Hindlimb muscle (tissue), 1 donor: ENCODE measurements around the gene GLT8D1. TPM values are rescaled to one million over a fixed set of nuclear protein-coding genes. Genes with fewer than 3 reads are reported as not detected.
A peak's percentile ranks its signal among the peaks of the same experiment; 100 is the strongest.

Experiments
- DNase-seq: peaks from one replicate; pipeline ENCODE4 v3.0.0-alpha.2; 2013
- polyA plus RNA-seq: library from polyadenylated mRNA; unstranded; fragments of 120-200 nt; gene quantifications from one replicate; pipeline ENCODE4 v1.2.1, GENCODE V29; 2013; ENCODE audit not compliant: insufficient read length

Gene GLT8D1
- polyA plus RNA-seq, 1 donor, result 54.8 TPM

- DNase-seq, result no peak
Measured at GRCh38 chr3:52712291-52713212, 7.0 kb upstream of the GLT8D1 start.

GRCh38 chr3:52710512-52710911 is 4.9 kb upstream of the GLT8D1 start:
- no peak for DNase-seq

GRCh38 chr3:52707585-52707984 is 2.0 kb upstream of the GLT8D1 start:
- no peak for DNase-seq

GRCh38 chr3:52705438-52705687 is 228 bp downstream of the GLT8D1 start:
- no peak for DNase-seq

- peak; percentile 50 for DNase-seq
Measured at GRCh38 chr3:52704611-52705437, 767 bp downstream of the GLT8D1 start.

- no peak for DNase-seq
Measured at GRCh38 chr3:52703341-52703740, 2.2 kb downstream of the GLT8D1 start.

- DNase-seq, result no peak
Measured at GRCh38 chr3:52697632-52697965, 8.0 kb downstream of the GLT8D1 start.

GRCh38 chr3:52696830-52697631 is 8.6 kb downstream of the GLT8D1 start:
- DNase-seq, result no peak

GRCh38 chr3:52695798-52696671 is 9.6 kb downstream of the GLT8D1 start:
- DNase-seq, result no peak

GRCh38 chr3:52694528-52695189 is 10.9 kb downstream of the GLT8D1 start:
- no peak for DNase-seq

GRCh38 chr3:52693071-52693470 is 12.5 kb downstream of the GLT8D1 start:
- DNase-seq, result no peak

- DNase-seq, result no peak
Measured at GRCh38 chr3:52690560-52690959, 15.0 kb downstream of the GLT8D1 start.

GRCh38 chr3:52689151-52689550 is 16.4 kb downstream of the GLT8D1 start:
- DNase-seq, result no peak

- no peak for DNase-seq
Measured at GRCh38 chr3:52688266-52688665, 17.3 kb downstream of the GLT8D1 start.

GRCh38 chr3:52685709-52686691 is 19.6 kb downstream of the GLT8D1 start, which contains the start of the genes GNL3 and PBRM1:
TSS of gene GNL3 (plus strand) at chr3:52686032. CDS start at chr3:52686093, 61 bp downstream.
TSS of gene PBRM1 (minus strand) at chr3:52685913.
- peak; percentile 99 for DNase-seq

- DNase-seq, result peak; percentile 82
Measured at GRCh38 chr3:52685285-52685708, 20.3 kb downstream of the GLT8D1 start.

GRCh38 chr3:52684184-52684583 is 21.4 kb downstream of the GLT8D1 start:
- no peak for DNase-seq

- DNase-seq, result no peak
Measured at GRCh38 chr3:52683611-52684010, 22.0 kb downstream of the GLT8D1 start.

- no peak for DNase-seq
Measured at GRCh38 chr3:52682016-52682415, 23.6 kb downstream of the GLT8D1 start.

- DNase-seq, result no peak
Measured at GRCh38 chr3:52681596-52681995, 24.0 kb downstream of the GLT8D1 start.
